OCI-LY1 (cell line): Measurements from ENCODE around the gene TUBB3.

Source experiments
- EZH2 ChIP-seq: fragments of 200-600 bp; sonication (generic), shearing (Covaris generic); IDR thresholded peaks from 2 replicates; pipeline ENCODE4 v1.8.0; 2017; ENCODE audit warnings: borderline replicate concordance, mixed run types, mild to moderate bottlenecking, antibody characterized with exemption, low read length, moderate library complexity, mixed read lengths
- TF ChIP-seq, protein P1 (sequence below): fragments of 200-600 bp; sonication (generic), shearing (Covaris generic); IDR thresholded peaks from 2 replicates; pipeline ENCODE4 v1.5.1; 2017; ENCODE audit warnings: mild to moderate bottlenecking, antibody characterized with exemption, low read length, moderate library complexity, mixed read lengths

DNA sequence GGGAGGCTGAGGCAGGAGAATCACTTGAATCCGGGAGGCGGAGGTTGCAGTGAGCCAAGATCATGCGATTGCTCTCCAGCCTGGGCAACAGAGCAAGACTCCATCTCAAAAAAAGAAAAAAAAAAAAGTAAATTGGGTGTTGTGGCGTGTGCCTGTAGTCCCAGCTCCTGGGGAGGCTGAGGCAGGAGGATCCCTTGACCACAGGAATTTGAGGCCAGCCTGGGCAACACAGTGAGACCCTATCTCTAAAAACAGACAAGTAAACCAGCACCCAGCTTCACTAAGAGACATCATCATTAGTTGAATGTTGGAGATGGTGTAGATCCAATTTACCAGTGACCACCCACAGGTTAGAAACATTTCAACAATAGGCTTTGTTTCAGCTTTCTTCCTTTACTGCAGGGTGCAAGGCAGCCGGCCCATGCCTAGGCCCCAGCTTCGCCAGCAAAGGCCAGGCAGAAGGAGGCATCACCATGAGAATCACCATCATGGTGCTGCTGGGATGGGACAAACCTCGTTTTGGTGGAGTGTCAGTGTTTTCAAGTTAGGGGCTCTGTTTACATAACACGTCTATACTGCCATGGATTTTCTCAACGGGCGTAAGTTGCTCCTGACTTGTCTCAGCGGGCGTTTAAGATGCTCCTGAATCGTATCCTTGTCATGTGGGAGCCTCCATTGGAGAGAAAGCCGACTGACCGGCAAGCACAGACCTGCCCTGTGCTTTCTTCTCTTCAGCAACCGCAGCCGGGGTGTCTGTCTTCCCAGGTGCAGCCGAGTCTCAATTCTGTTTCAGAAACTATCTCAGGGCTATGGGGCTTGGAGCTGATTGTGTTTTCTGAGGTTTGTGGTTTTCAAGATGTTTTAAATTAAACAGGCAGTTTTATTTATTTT is 42.4 kb upstream of the TUBB3 start:
- TF ChIP-seq, protein P1, sequence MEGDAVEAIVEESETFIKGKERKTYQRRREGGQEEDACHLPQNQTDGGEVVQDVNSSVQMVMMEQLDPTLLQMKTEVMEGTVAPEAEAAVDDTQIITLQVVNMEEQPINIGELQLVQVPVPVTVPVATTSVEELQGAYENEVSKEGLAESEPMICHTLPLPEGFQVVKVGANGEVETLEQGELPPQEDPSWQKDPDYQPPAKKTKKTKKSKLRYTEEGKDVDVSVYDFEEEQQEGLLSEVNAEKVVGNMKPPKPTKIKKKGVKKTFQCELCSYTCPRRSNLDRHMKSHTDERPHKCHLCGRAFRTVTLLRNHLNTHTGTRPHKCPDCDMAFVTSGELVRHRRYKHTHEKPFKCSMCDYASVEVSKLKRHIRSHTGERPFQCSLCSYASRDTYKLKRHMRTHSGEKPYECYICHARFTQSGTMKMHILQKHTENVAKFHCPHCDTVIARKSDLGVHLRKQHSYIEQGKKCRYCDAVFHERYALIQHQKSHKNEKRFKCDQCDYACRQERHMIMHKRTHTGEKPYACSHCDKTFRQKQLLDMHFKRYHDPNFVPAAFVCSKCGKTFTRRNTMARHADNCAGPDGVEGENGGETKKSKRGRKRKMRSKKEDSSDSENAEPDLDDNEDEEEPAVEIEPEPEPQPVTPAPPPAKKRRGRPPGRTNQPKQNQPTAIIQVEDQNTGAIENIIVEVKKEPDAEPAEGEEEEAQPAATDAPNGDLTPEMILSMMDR: no peak
- TF ChIP-seq EZH2: no peak
